GM19238 (cell line): Measurements from ENCODE around the gene IGSF11.

Experiments used
- DNase-seq: peaks from one replicate; pipeline ENCODE4 v3.0.0; 2011; ENCODE audit warnings: low spot score; ENCODE audit not compliant: insufficient read length

IGSF11 gene

GRCh38 chr3:118951089-118951488 is 83.6 kb downstream of the IGSF11 start:
- DNase-seq, result no peak

- no peak for DNase-seq
Observed at GRCh38 chr3:118949113-118949760, 85.4 kb downstream of the IGSF11 start.

- no peak for DNase-seq
Observed at GRCh38 chr3:118948146-118948545, 86.5 kb downstream of the IGSF11 start.

GRCh38 chr3:118946449-118946848 is 88.2 kb downstream of the IGSF11 start:
- no peak for DNase-seq

- no peak for DNase-seq
Observed at GRCh38 chr3:118945834-118946233, 88.8 kb downstream of the IGSF11 start.

GRCh38 chr3:118943597-118943996 is 91.0 kb downstream of the IGSF11 start:
- no peak for DNase-seq

GRCh38 chr3:118942671-118943070 is 92.0 kb downstream of the IGSF11 start:
- no peak for DNase-seq

- DNase-seq, result no peak
Observed at GRCh38 chr3:118942195-118942594, 92.5 kb downstream of the IGSF11 start.

- DNase-seq, result no peak
Observed at GRCh38 chr3:118941236-118941635, 93.4 kb downstream of the IGSF11 start.

GRCh38 chr3:118938183-118938961 is 96.3 kb downstream of the IGSF11 start:
- no peak for DNase-seq

- DNase-seq, result no peak
Observed at GRCh38 chr3:118936811-118937210, 97.8 kb downstream of the IGSF11 start.

- DNase-seq, result no peak
Observed at GRCh38 chr3:118932822-118933558, 101.7 kb downstream of the IGSF11 start.

GRCh38 chr3:118931996-118932395 is 102.7 kb downstream of the IGSF11 start:
- DNase-seq, result no peak

- no peak for DNase-seq
Observed at GRCh38 chr3:118927449-118927848, 107.2 kb downstream of the IGSF11 start.

GRCh38 chr3:118912188-118912587 is 122.5 kb downstream of the IGSF11 start:
- DNase-seq, result no peak

GRCh38 chr3:118910332-118910731 is 124.3 kb downstream of the IGSF11 start:
- DNase-seq, result no peak

- DNase-seq, result no peak
Observed at GRCh38 chr3:118909763-118910162, 124.9 kb downstream of the IGSF11 start.

- no peak for DNase-seq
Observed at GRCh38 chr3:118907909-118908308, 126.7 kb downstream of the IGSF11 start.

GRCh38 chr3:118900737-118901525 is 133.7 kb downstream of the IGSF11 start:
- no peak for DNase-seq

- no peak for DNase-seq
Observed at GRCh38 chr3:118890206-118890605, 144.4 kb downstream of the IGSF11 start.

- no peak for DNase-seq
Observed at GRCh38 chr3:118889691-118890090, 145.0 kb downstream of the IGSF11 start.
